ENCODE data around the gene SLX4IP. TPM values are rescaled to one million over a fixed set of nuclear protein-coding genes. Genes with fewer than 3 reads are reported as not detected.
"Not testable (repeated sequence)": the region's sequence is repeated elsewhere in the genome, so short reads cannot be mapped to it uniquely, and the experiment has no call there.

The SLX4IP gene
- total and polyA plus RNA-seq, 12 donors, result 2.8 to 8.2 (median 4.8) TPM

GRCh38 chr20:10586296-10586695 lies 151.2 kb downstream of the SLX4IP start:
- TF ChIP-seq POLR2A (IDR thresholded peaks at IDR 0.05), result no peak
- no peak for DNase-seq
- Histone ChIP-seq H3K4me1 (replicated peaks in 1 of 2) (peaks cover 0 to 6% of the 10 kb centered on the region in 2 donors), H3K36me3 (replicated peaks in 1 of 2) (no peaks in the 10 kb centered on the region), H3K27me3 (no peaks in the 10 kb centered on the region), H3K4me3 (no peak overlapping the region), H3K9me3 (replicated peaks in 1 of 3) (no peaks in the 10 kb centered on the region), H3K27ac (no peak overlapping the region)
- 88 to 92% (median 91%) methylated on average over 4 of the region's 4 CpGs for WGBS, 4 donors
- intact Hi-C loops (cut with DNase I), result no loop called here

DNA sequence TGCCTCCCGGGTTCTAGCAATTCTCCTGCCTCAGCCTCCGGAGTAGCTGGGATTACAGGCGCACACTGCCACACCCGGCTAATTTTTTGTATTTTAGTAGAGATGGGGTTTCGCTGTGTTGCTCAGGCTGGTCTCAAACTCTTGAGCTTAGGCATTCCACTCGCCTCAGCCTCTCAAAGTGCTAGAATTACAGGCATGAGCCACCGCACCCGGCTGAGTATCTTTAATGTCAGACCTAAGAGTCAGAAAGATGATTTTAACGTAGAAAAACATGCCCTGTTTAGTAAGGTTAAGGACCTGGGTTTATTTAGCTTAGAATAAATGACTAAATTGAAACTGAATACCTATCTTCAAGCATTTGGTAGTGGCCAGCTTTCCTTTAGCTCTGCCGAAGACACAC lies 155.3 kb downstream of the SLX4IP start:
- H3K4me3 ChIP-seq; DNase-seq; H3K9me3 ChIP-seq (replicated peaks in 1 of 3); intact Hi-C loops (cut with DNase I); H3K27me3 ChIP-seq; H3K27ac ChIP-seq; H3K36me3 ChIP-seq (replicated peaks in 1 of 2): not testable (repeated sequence)
- WGBS, 4 donors, result 94 to 97% (median 95%) methylated on average over 10 of the region's 10 CpGs
- H3K4me1 ChIP-seq (replicated peaks in 1 of 2), result peaks cover 0 to 15% of the 10 kb centered on the region in 2 donors

GRCh38 chr20:10590950-10591671 lies 156.0 kb downstream of the SLX4IP start:
- Histone ChIP-seq H3K9me3 (replicated peaks in 1 of 3) (no peaks in the 10 kb centered on the region), H3K36me3 (replicated peaks in 1 of 2) (no peaks in the 10 kb centered on the region), H3K4me3 (no peak overlapping the region), H3K4me1 (replicated peaks in 1 of 2) (peaks cover 0 to 15% of the 10 kb centered on the region in 2 donors), H3K27me3 (no peaks in the 10 kb centered on the region), H3K27ac (peak overlapping the region in 1 of 5 donors; percentile 21)
- no peak for DNase-seq
- TF ChIP-seq CTCF (IDR thresholded peaks at IDR 0.05) (no peak), POLR2A (IDR thresholded peaks at IDR 0.05) (no peak)
- intact Hi-C loops (cut with DNase I), result no loop called here
- 96 to 100% (median 100%) methylated on average over 1 of the region's 1 CpG for WGBS, 4 donors

DNA sequence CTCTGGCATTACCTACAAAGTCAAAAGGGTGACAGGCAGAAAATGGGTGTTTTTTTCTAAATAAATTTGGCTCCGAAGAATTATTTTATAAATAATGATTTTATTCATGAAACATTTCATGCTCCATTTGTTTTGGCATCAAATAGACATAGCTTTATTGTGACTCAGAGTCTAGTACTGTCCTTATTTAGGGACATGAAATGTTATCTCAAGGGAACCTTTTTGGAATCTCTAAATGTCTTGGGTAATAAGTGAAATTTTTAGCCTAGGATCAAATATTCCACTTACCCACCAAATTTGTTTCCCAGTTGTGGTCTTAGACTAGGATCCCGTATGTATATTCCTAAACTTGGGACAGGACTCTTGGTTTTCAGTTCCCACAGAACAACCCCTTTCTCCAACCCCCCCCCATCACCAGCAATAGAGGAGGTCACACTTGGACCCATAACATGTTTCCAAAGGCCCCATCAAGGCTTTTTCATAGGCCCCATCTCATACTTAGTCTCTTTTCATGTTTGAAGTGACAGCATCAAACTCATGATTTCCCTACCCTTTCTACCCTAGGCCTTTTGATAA lies 156.9 kb downstream of the SLX4IP start:
- intact Hi-C loops (cut with DNase I), result no loop called here
- Histone ChIP-seq H3K4me1 (replicated peaks in 1 of 2) (peaks cover 6 to 19% of the 10 kb centered on the region in 2 donors), H3K36me3 (replicated peaks in 1 of 2) (no peaks in the 10 kb centered on the region), H3K27me3 (no peaks in the 10 kb centered on the region), H3K27ac (peak overlapping the region in 2 of 5 donors; percentile 15 to 42), H3K9me3 (replicated peaks in 1 of 3) (no peaks in the 10 kb centered on the region), H3K4me3 (no peak overlapping the region)
- TF ChIP-seq CTCF (IDR thresholded peaks at IDR 0.05) (no peak), POLR2A (IDR thresholded peaks at IDR 0.05) (no peak)
- whole genome bisulfite sequencing, 4 donors, result 43 to 57% (median 57%) methylated on average over 2 of the region's 2 CpGs
- DNase-seq, result no peak

- intact Hi-C loops (cut with DNase I), result no loop called here
- Histone ChIP-seq H3K4me3 (no peak overlapping the region), H3K9me3 (replicated peaks in 1 of 3) (no peaks in the 10 kb centered on the region), H3K27ac (no peak overlapping the region), H3K27me3 (no peaks in the 10 kb centered on the region), H3K36me3 (replicated peaks in 1 of 2) (no peaks in the 10 kb centered on the region), H3K4me1 (replicated peaks in 1 of 2) (peaks cover 8 to 22% of the 10 kb centered on the region in 2 donors)
- no peak for DNase-seq
- WGBS, 4 donors, result 94 to 96% (median 94%) methylated on average over 6 to 7 of the region's 7 CpGs
- no peak for TF ChIP-seq CTCF (IDR thresholded peaks at IDR 0.05)
- no peak for TF ChIP-seq POLR2A (IDR thresholded peaks at IDR 0.05)
These were observed 159.3 kb downstream of the SLX4IP start for GRCh38 chr20:10594296-10594868.

All from adrenal gland (tissue), 12 donors.